Glomerular endothelial cell (primary cell): ENCODE results near the gene MYO10. TPM values are rescaled to one million over a fixed set of nuclear protein-coding genes. Genes with fewer than 3 reads are reported as not detected.
"Not testable (repeated sequence)": the region's sequence is repeated elsewhere in the genome, so short reads cannot be mapped to it uniquely, and the experiment has no call there.

Source experiments
- DNase-seq: peaks from one replicate; pipeline ENCODE4 v3.0.0-alpha.2; 2011; ENCODE audit warnings: low read depth, low spot score; ENCODE audit errors: extremely low read depth
- total RNA-seq: library from RNA; depleted of rRNA; stranded (reverse); fragments of >200 nt; gene quantifications from 2 replicates; pipeline ENCODE4 v1.2.3, GENCODE V29; 2015

Gene MYO10
- total RNA-seq, 1 donor from 2014 or later = 167 TPM

GRCh38 chr5:16792598-16793275 lies 143.4 kb downstream of the MYO10 start:
- DNase-seq = no peak

- no peak for DNase-seq
Observed at GRCh38 chr5:16791904-16792597, 144.0 kb downstream of the MYO10 start.

- DNase-seq = peak; percentile 55
Observed at GRCh38 chr5:16791036-16791705, 144.9 kb downstream of the MYO10 start.

- no peak for DNase-seq
Observed at GRCh38 chr5:16788957-16789356, 147.1 kb downstream of the MYO10 start.

- no peak for DNase-seq
Observed at GRCh38 chr5:16787278-16787677, 148.8 kb downstream of the MYO10 start.

- no peak for DNase-seq
Observed at GRCh38 chr5:16784843-16785791, 151.0 kb downstream of the MYO10 start.

- no peak for DNase-seq
Observed at GRCh38 chr5:16784088-16784487, 152.0 kb downstream of the MYO10 start.

GRCh38 chr5:16781828-16782626 lies 154.1 kb downstream of the MYO10 start:
- DNase-seq = no peak

- no peak for DNase-seq
Observed at GRCh38 chr5:16780325-16780724, 155.8 kb downstream of the MYO10 start.

GRCh38 chr5:16777432-16777831 lies 158.7 kb downstream of the MYO10 start:
- DNase-seq = no peak

GRCh38 chr5:16776611-16777251 lies 159.4 kb downstream of the MYO10 start:
- no peak for DNase-seq

GRCh38 chr5:16774806-16775205 lies 161.3 kb downstream of the MYO10 start:
- DNase-seq = no peak

GRCh38 chr5:16773991-16774390 lies 162.1 kb downstream of the MYO10 start:
- no peak for DNase-seq

- no peak for DNase-seq
Observed at GRCh38 chr5:16772556-16772955, 163.5 kb downstream of the MYO10 start.

- DNase-seq = no peak
Observed at GRCh38 chr5:16768184-16768583, 167.9 kb downstream of the MYO10 start.

GRCh38 chr5:16763211-16763610 lies 172.9 kb downstream of the MYO10 start:
- no peak for DNase-seq

- DNase-seq = no peak
Observed at GRCh38 chr5:16759147-16759773, 176.8 kb downstream of the MYO10 start.

GRCh38 chr5:16757989-16758501 lies 178.0 kb downstream of the MYO10 start:
- no peak for DNase-seq

- not testable (repeated sequence) for DNase-seq
Observed at GRCh38 chr5:16757577-16757976, 178.5 kb downstream of the MYO10 start.
